ENCODE measurements around the gene L3MBTL4. TPM values are rescaled to one million over a fixed set of nuclear protein-coding genes. Genes with fewer than 3 reads are reported as not detected.
"Not testable (repeated sequence)": the region's sequence is repeated elsewhere in the genome, so short reads cannot be mapped to it uniquely, and the experiment has no call there.

Gene L3MBTL4
- polyA plus RNA-seq, 4 donors = 2.6 to 6.5 (median 3.6) TPM

DNA sequence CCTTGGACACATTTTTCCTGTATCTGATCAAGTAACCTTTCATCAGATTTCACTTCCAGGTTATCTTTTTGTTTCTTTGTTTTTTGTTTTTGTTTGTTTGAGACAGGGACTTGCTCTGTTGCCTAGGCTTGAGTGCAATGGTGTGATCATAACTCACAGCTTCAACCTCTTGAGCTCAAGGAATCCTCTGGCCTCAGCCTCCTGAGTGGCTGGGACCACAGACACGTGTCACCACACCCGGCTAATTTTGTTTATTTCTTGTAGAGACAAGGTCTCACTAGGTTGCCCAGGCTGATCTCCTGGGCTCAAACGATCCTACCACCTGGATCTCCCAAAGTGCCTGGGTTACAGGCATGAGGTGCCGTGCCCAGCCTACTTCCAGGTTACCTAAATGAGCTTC is 124.9 kb downstream of the L3MBTL4 start:
- FAIRE-seq = no peak
- Histone ChIP-seq H3K4me3 (ENCODE audit: low read depth in 1 of 3, low read length in 3 of 3) (no peak overlapping the region), H3K4me1 (ENCODE audit: control insufficient read depth in 3 of 3, insufficient read depth in 2 of 3, low read depth in 1 of 3, low read length in 2 of 3) (no peaks in the 10 kb centered on the region), H3K9me3 (ENCODE audit: control insufficient read depth in 2 of 2, insufficient read depth in 1 of 2, low read depth in 1 of 2, low read length in 1 of 2) (no peaks in the 10 kb centered on the region), H3K36me3 (ENCODE audit: control insufficient read depth in 3 of 3, insufficient read depth in 2 of 3, low read depth in 1 of 3, low read length in 3 of 3) (no peaks in the 10 kb centered on the region), H3K27me3 (ENCODE audit: control insufficient read depth in 3 of 3, insufficient read depth in 3 of 3, low read length in 3 of 3) (no peaks in the 10 kb centered on the region), H3K27ac (ENCODE audit: low read depth in 1 of 3, low read length in 2 of 3) (no peak overlapping the region)
- DNase-seq = no peak
- WGBS, 3 donors = 59 to 73% (median 70%) methylated on average over 4 of the region's 4 CpGs

- 83 to 91% (median 88%) methylated on average over 4 of the region's 4 CpGs for WGBS, 3 donors
- no peak for DNase-seq
- H3K4me1 ChIP-seq (ENCODE audit: control insufficient read depth in 3 of 3, insufficient read depth in 2 of 3, low read depth in 1 of 3, low read length in 2 of 3) = peaks cover 0 to 6% (median 0%) of the 10 kb centered on the region in 3 donors
- H3K27ac ChIP-seq (ENCODE audit: low read depth in 1 of 3, low read length in 2 of 3) = no peak overlapping the region
- FAIRE-seq = no peak
- no peaks in the 10 kb centered on the region for H3K9me3 ChIP-seq (ENCODE audit: control insufficient read depth in 2 of 2, insufficient read depth in 1 of 2, low read depth in 1 of 2, low read length in 1 of 2)
- H3K36me3 ChIP-seq (ENCODE audit: control insufficient read depth in 3 of 3, insufficient read depth in 2 of 3, low read depth in 1 of 3, low read length in 3 of 3) = no peaks in the 10 kb centered on the region
- H3K4me3 ChIP-seq (ENCODE audit: low read depth in 1 of 3, low read length in 3 of 3) = no peak overlapping the region
- H3K27me3 ChIP-seq (ENCODE audit: control insufficient read depth in 3 of 3, insufficient read depth in 3 of 3, low read length in 3 of 3) = no peaks in the 10 kb centered on the region
These were observed 128.1 kb downstream of the L3MBTL4 start for GRCh38 chr18:6286585-6286984.

GRCh38 chr18:6284761-6285160 is 129.9 kb downstream of the L3MBTL4 start:
- 95 to 97% (median 97%) methylated on average over 22 of the region's 22 CpGs for WGBS, 3 donors
- Histone ChIP-seq H3K27ac (ENCODE audit: low read depth in 1 of 3, low read length in 2 of 3) (no peak overlapping the region), H3K4me1 (ENCODE audit: control insufficient read depth in 3 of 3, insufficient read depth in 2 of 3, low read depth in 1 of 3, low read length in 2 of 3) (peaks cover 0 to 12% (median 0%) of the 10 kb centered on the region in 3 donors), H3K4me3 (ENCODE audit: low read depth in 1 of 3, low read length in 3 of 3) (no peak overlapping the region), H3K36me3 (ENCODE audit: control insufficient read depth in 3 of 3, insufficient read depth in 2 of 3, low read depth in 1 of 3, low read length in 3 of 3) (no peaks in the 10 kb centered on the region), H3K9me3 (ENCODE audit: control insufficient read depth in 2 of 2, insufficient read depth in 1 of 2, low read depth in 1 of 2, low read length in 1 of 2) (no peaks in the 10 kb centered on the region), H3K27me3 (ENCODE audit: control insufficient read depth in 3 of 3, insufficient read depth in 3 of 3, low read length in 3 of 3) (no peaks in the 10 kb centered on the region)
- FAIRE-seq = no peak
- no peak for DNase-seq

- FAIRE-seq = no peak
- Histone ChIP-seq H3K9me3 (ENCODE audit: control insufficient read depth in 2 of 2, insufficient read depth in 1 of 2, low read depth in 1 of 2, low read length in 1 of 2) (no peaks in the 10 kb centered on the region), H3K27ac (ENCODE audit: low read depth in 1 of 3, low read length in 2 of 3) (no peak overlapping the region), H3K4me3 (ENCODE audit: low read depth in 1 of 3, low read length in 3 of 3) (no peak overlapping the region), H3K4me1 (ENCODE audit: control insufficient read depth in 3 of 3, insufficient read depth in 2 of 3, low read depth in 1 of 3, low read length in 2 of 3) (peaks cover 0 to 12% (median 0%) of the 10 kb centered on the region in 3 donors), H3K27me3 (ENCODE audit: control insufficient read depth in 3 of 3, insufficient read depth in 3 of 3, low read length in 3 of 3) (no peaks in the 10 kb centered on the region), H3K36me3 (ENCODE audit: control insufficient read depth in 3 of 3, insufficient read depth in 2 of 3, low read depth in 1 of 3, low read length in 3 of 3) (no peaks in the 10 kb centered on the region)
- WGBS, 3 donors = 96 to 99% (median 97%) methylated on average over 20 to 24 of the region's 24 CpGs
- no peak for DNase-seq
These were observed 130.4 kb downstream of the L3MBTL4 start for GRCh38 chr18:6284300-6284699.

DNA sequence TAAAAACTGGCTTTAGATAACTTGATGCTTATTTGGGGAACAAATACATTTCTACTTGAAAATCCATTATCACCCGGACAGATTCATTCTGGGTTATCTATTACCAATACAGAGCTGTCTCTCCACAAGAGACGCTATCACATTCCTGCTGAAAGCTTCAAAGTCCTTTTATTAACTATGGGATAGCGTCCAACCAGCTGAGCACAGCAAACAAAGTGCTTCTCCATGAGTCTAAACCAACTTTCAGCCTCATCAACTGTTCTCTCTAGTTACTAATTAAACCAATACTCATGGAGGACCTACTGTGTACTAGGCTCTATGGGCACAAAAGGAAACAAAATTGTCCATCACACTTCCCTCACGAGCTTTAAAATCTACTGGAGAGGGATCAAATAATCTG is 132.8 kb downstream of the L3MBTL4 start:
- Histone ChIP-seq H3K27ac (ENCODE audit: low read depth in 1 of 3, low read length in 2 of 3) (peak overlapping the region in 1 of 3 donors; percentile 4), H3K9me3 (ENCODE audit: control insufficient read depth in 2 of 2, insufficient read depth in 1 of 2, low read depth in 1 of 2, low read length in 1 of 2) (no peaks in the 10 kb centered on the region), H3K36me3 (ENCODE audit: control insufficient read depth in 3 of 3, insufficient read depth in 2 of 3, low read depth in 1 of 3, low read length in 3 of 3) (no peaks in the 10 kb centered on the region), H3K4me3 (ENCODE audit: low read depth in 1 of 3, low read length in 3 of 3) (no peak overlapping the region), H3K27me3 (ENCODE audit: control insufficient read depth in 3 of 3, insufficient read depth in 3 of 3, low read length in 3 of 3) (no peaks in the 10 kb centered on the region), H3K4me1 (ENCODE audit: control insufficient read depth in 3 of 3, insufficient read depth in 2 of 3, low read depth in 1 of 3, low read length in 2 of 3) (peaks cover 0 to 12% (median 0%) of the 10 kb centered on the region in 3 donors)
- FAIRE-seq (no peak), DNase-seq (peak; percentile 47 to 87)
- WGBS, 3 donors = 12 to 52% (median 20%) methylated on average over 4 of the region's 4 CpGs

- Histone ChIP-seq H3K9me3 (ENCODE audit: control insufficient read depth in 2 of 2, insufficient read depth in 1 of 2, low read depth in 1 of 2, low read length in 1 of 2) (no peaks in the 10 kb centered on the region), H3K36me3 (ENCODE audit: control insufficient read depth in 3 of 3, insufficient read depth in 2 of 3, low read depth in 1 of 3, low read length in 3 of 3) (no peaks in the 10 kb centered on the region), H3K4me1 (ENCODE audit: control insufficient read depth in 3 of 3, insufficient read depth in 2 of 3, low read depth in 1 of 3, low read length in 2 of 3) (peaks cover 0 to 12% (median 0%) of the 10 kb centered on the region in 3 donors), H3K4me3 (ENCODE audit: low read depth in 1 of 3, low read length in 3 of 3) (no peak overlapping the region), H3K27ac (ENCODE audit: low read depth in 1 of 3, low read length in 2 of 3) (peak overlapping the region in 1 of 3 donors; percentile 9), H3K27me3 (ENCODE audit: control insufficient read depth in 3 of 3, insufficient read depth in 3 of 3, low read length in 3 of 3) (no peaks in the 10 kb centered on the region)
- FAIRE-seq (no peak), DNase-seq (peak in 1 of 2 donors; percentile 44)
- 79 to 88% (median 85%) methylated on average over 2 of the region's 2 CpGs for WGBS, 3 donors
These were observed 134.4 kb downstream of the L3MBTL4 start for GRCh38 chr18:6280211-6280743.

GRCh38 chr18:6279308-6279707 is 135.4 kb downstream of the L3MBTL4 start:
- no peaks in the 10 kb centered on the region for H3K9me3 ChIP-seq (ENCODE audit: control insufficient read depth in 2 of 2, insufficient read depth in 1 of 2, low read depth in 1 of 2, low read length in 1 of 2)
- no peaks in the 10 kb centered on the region for H3K27me3 ChIP-seq (ENCODE audit: control insufficient read depth in 3 of 3, insufficient read depth in 3 of 3, low read length in 3 of 3)
- no peaks in the 10 kb centered on the region for H3K36me3 ChIP-seq (ENCODE audit: control insufficient read depth in 3 of 3, insufficient read depth in 2 of 3, low read depth in 1 of 3, low read length in 3 of 3)
- FAIRE-seq = no peak
- H3K27ac ChIP-seq (ENCODE audit: low read depth in 1 of 3, low read length in 2 of 3) = no peak overlapping the region
- no peak for DNase-seq
- H3K4me3 ChIP-seq (ENCODE audit: low read depth in 1 of 3, low read length in 3 of 3) = no peak overlapping the region
- peaks cover 0 to 12% (median 0%) of the 10 kb centered on the region in 3 donors for H3K4me1 ChIP-seq (ENCODE audit: control insufficient read depth in 3 of 3, insufficient read depth in 2 of 3, low read depth in 1 of 3, low read length in 2 of 3)
- WGBS, 3 donors = 80 to 90% (median 89%) methylated on average over 1 of the region's 1 CpG

DNA sequence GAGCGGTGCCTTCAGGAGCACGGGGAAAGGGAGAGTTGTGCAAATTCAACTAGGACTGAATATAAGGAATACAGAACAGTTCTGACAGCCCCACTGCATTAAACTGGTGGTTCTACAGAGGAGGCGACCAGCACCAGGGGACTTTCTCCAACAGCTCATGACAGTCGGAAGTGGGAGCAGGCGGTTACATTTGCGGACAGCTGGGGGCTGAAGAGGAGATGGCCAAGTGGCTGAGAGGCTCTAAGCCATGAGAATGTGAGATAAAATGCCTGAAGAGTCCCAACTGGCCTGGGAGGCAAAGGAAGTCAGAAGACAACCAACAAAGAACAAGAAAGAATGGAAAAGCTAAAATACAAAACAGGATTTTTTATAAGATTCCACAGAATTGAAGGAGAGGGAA is 141.3 kb downstream of the L3MBTL4 start:
- FAIRE-seq (no peak), DNase-seq (no peak)
- H3K9me3 ChIP-seq (ENCODE audit: control insufficient read depth in 2 of 2, insufficient read depth in 1 of 2, low read depth in 1 of 2, low read length in 1 of 2) = no peaks in the 10 kb centered on the region
- no peaks in the 10 kb centered on the region for H3K27me3 ChIP-seq (ENCODE audit: control insufficient read depth in 3 of 3, insufficient read depth in 3 of 3, low read length in 3 of 3)
- 81 to 93% (median 87%) methylated on average over 4 of the region's 6 CpGs for WGBS, 3 donors
- H3K4me1 ChIP-seq (ENCODE audit: control insufficient read depth in 3 of 3, insufficient read depth in 2 of 3, low read depth in 1 of 3, low read length in 2 of 3) = no peaks in the 10 kb centered on the region
- no peak overlapping the region for H3K4me3 ChIP-seq (ENCODE audit: low read depth in 1 of 3, low read length in 3 of 3)
- H3K27ac ChIP-seq (ENCODE audit: low read depth in 1 of 3, low read length in 2 of 3) = no peak overlapping the region
- no peaks in the 10 kb centered on the region for H3K36me3 ChIP-seq (ENCODE audit: control insufficient read depth in 3 of 3, insufficient read depth in 2 of 3, low read depth in 1 of 3, low read length in 3 of 3)

GRCh38 chr18:6272144-6272543 is 142.6 kb downstream of the L3MBTL4 start:
- H3K9me3 ChIP-seq (ENCODE audit: control insufficient read depth in 2 of 2, insufficient read depth in 1 of 2, low read depth in 1 of 2, low read length in 1 of 2); H3K4me3 ChIP-seq (ENCODE audit: low read depth in 1 of 3, low read length in 3 of 3); H3K36me3 ChIP-seq (ENCODE audit: control insufficient read depth in 3 of 3, insufficient read depth in 2 of 3, low read depth in 1 of 3, low read length in 3 of 3); FAIRE-seq; H3K4me1 ChIP-seq (ENCODE audit: control insufficient read depth in 3 of 3, insufficient read depth in 2 of 3, low read depth in 1 of 3, low read length in 2 of 3); H3K27me3 ChIP-seq (ENCODE audit: control insufficient read depth in 3 of 3, insufficient read depth in 3 of 3, low read length in 3 of 3); DNase-seq; H3K27ac ChIP-seq (ENCODE audit: low read depth in 1 of 3, low read length in 2 of 3): not testable (repeated sequence)
- 48 to 71% (median 56%) methylated on average over 7 to 10 of the region's 10 CpGs for WGBS, 3 donors

Measured in small intestine (tissue), 7 donors.